ENCODE results near the gene KDM7A.

DNA sequence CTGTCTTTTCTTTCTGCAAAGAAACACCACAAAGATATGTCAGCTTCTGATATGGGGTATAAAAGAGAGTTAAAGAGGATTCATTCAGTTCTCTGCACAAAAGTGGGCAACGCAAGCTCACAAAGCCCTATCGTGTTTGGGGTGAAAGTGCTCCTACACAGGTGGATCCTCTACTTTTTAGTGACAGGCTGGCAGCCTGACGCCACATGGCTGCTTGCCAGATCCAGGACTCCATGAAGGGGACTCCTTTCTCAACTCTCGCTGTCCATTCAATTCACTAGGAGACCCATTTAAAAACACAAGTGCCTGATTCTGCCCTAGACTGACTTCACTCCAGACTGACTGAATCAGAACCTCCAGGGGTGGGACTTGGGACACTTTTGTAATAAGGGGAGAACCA is 122.0 kb downstream of the KDM7A start:
- TF ChIP-seq, protein P1, sequence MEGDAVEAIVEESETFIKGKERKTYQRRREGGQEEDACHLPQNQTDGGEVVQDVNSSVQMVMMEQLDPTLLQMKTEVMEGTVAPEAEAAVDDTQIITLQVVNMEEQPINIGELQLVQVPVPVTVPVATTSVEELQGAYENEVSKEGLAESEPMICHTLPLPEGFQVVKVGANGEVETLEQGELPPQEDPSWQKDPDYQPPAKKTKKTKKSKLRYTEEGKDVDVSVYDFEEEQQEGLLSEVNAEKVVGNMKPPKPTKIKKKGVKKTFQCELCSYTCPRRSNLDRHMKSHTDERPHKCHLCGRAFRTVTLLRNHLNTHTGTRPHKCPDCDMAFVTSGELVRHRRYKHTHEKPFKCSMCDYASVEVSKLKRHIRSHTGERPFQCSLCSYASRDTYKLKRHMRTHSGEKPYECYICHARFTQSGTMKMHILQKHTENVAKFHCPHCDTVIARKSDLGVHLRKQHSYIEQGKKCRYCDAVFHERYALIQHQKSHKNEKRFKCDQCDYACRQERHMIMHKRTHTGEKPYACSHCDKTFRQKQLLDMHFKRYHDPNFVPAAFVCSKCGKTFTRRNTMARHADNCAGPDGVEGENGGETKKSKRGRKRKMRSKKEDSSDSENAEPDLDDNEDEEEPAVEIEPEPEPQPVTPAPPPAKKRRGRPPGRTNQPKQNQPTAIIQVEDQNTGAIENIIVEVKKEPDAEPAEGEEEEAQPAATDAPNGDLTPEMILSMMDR (IDR thresholded peaks at IDR 0.05) = no peak
- no peak for TF ChIP-seq POLR2A (IDR thresholded peaks at IDR 0.05)
